ENCODE data around the gene CXCL16. TPM values are rescaled to one million over a fixed set of nuclear protein-coding genes. Genes with fewer than 3 reads are reported as not detected.

CXCL16 gene
- total and polyA plus RNA-seq, 2 of the 13 experiments (the other 11 are each of a cell fraction or from before 2014, with no cell fraction given) = 9.4 to 101 TPM

DNA sequence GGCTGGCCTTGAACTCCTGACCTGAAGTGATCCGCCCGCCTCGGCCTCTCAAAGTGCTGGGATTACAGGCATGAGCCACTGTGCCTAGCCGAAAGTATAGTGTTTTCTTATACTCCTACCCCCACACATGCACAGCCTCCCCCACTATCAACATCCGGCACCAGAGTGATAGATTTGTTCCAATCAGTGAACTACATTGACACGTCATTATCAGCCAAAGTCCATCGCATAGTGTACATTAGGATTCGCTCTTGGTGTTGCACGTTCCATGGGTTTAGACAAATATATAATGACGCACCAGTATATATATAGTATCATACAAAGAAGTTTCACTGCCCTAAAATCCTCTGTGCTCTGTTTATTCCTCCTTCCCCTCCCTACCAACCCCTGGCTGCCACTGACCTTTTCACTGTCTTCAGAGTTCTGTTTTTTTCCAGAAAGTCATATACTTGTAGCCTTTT, 20.1 kb upstream of the CXCL16 start (continued):
- TF ChIP-seq ZNF710 (CRISPR knock-in tag; IDR thresholded peaks at IDR 0.05; ENCODE audit: borderline replicate concordance) = peak; percentile 91
- TF ChIP-seq ZNF180 (CRISPR knock-in tag; IDR thresholded peaks at IDR 0.05; ENCODE audit: borderline replicate concordance, low read depth) = no peak
- no peak for TF ChIP-seq HNRNPUL1 (IDR thresholded peaks at IDR 0.05; ENCODE audit: low read depth, low read length)
- no peak for TF ChIP-seq GZF1 (CRISPR knock-in tag; IDR thresholded peaks at IDR 0.05)
- peak; percentile 66; the same call in 1 of the 2 replicates for TF ChIP-seq KDM3A (CRISPR knock-in tag; IDR thresholded peaks at IDR 0.05; ENCODE audit: low read depth)
- TF ChIP-seq CBX1 (IDR thresholded peaks at IDR 0.05; ENCODE audit: low read depth) = no peak
- TF ChIP-seq, protein P1, sequence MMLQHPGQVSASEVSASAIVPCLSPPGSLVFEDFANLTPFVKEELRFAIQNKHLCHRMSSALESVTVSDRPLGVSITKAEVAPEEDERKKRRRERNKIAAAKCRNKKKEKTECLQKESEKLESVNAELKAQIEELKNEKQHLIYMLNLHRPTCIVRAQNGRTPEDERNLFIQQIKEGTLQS (CRISPR knock-in tag; IDR thresholded peaks at IDR 0.05) = peak; percentile 80
- TF ChIP-seq ZNF296 (CRISPR knock-in tag; conservative IDR thresholded peaks at IDR 0.05) = no peak
- peak; percentile 59 for TF ChIP-seq NFKBIZ (CRISPR knock-in tag; IDR thresholded peaks at IDR 0.05)
- no peak for TF ChIP-seq PAWR (CRISPR knock-in tag; IDR thresholded peaks at IDR 0.05; ENCODE audit: borderline replicate concordance)
- TF ChIP-seq AKNA (CRISPR knock-in tag; IDR thresholded peaks at IDR 0.05; ENCODE audit: borderline replicate concordance) = no peak
- peak; percentile 63; the same call in 1 of the 2 replicates for TF ChIP-seq ZNF12 (CRISPR knock-in tag; IDR thresholded peaks at IDR 0.05)
- peak; percentile 60; the same call in 1 of the 2 replicates for TF ChIP-seq BCL6 (CRISPR knock-in tag; IDR thresholded peaks at IDR 0.05)
- TF ChIP-seq, protein P2, sequence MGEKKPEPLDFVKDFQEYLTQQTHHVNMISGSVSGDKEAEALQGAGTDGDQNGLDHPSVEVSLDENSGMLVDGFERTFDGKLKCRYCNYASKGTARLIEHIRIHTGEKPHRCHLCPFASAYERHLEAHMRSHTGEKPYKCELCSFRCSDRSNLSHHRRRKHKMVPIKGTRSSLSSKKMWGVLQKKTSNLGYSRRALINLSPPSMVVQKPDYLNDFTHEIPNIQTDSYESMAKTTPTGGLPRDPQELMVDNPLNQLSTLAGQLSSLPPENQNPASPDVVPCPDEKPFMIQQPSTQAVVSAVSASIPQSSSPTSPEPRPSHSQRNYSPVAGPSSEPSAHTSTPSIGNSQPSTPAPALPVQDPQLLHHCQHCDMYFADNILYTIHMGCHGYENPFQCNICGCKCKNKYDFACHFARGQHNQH (CRISPR knock-in tag; IDR thresholded peaks at IDR 0.05) = peak; percentile 92
- TF ChIP-seq ZSCAN25 (CRISPR knock-in tag; IDR thresholded peaks at IDR 0.05) = no peak
- no peak for TF ChIP-seq ZNF530 (CRISPR knock-in tag; IDR thresholded peaks at IDR 0.05; ENCODE audit: low read depth)
- TF ChIP-seq ETV6 (CRISPR knock-in tag; conservative IDR thresholded peaks at IDR 0.05) = no peak
- TF ChIP-seq MAFK (conservative IDR thresholded peaks at IDR 0.05 in 1 of 2, IDR thresholded peaks at IDR 0.05 in 1 of 2; ENCODE audit: low read length in 2 of 2) = no peak
- TF ChIP-seq HOXA5 (CRISPR knock-in tag; IDR thresholded peaks at IDR 0.05) = peak; percentile 80; the same call in 1 of the 2 replicates
- TF ChIP-seq ARNT2 (CRISPR knock-in tag; IDR thresholded peaks at IDR 0.05; ENCODE audit: low read depth) = no peak
- peak; percentile 92 for TF ChIP-seq HOXD1 (CRISPR knock-in tag; IDR thresholded peaks at IDR 0.05)
- TF ChIP-seq ZSCAN29 (CRISPR knock-in tag; conservative IDR thresholded peaks at IDR 0.05) = peak; percentile 91; the same call in 1 of the 2 replicates

Data from HepG2 (cell line).